OCI-LY3 (cell line): ENCODE measurements around the gene CHRNA7.

Experiments used
- EZH2phosphoT487 ChIP-seq: fragments of 200-600 bp; shearing (Covaris generic); IDR thresholded peaks from 2 replicates; pipeline ENCODE4 v1.6.1; 2018; ENCODE audit warnings: antibody characterized with exemption, mixed run types, low read depth
- TF ChIP-seq, protein P1 (sequence below): fragments of 200-600, 300-600 bp; sonication (generic); IDR thresholded peaks from 2 replicates; pipeline ENCODE4 v1.5.1; 2014; ENCODE audit warnings: antibody characterized with exemption, low read length, low read depth

DNA sequence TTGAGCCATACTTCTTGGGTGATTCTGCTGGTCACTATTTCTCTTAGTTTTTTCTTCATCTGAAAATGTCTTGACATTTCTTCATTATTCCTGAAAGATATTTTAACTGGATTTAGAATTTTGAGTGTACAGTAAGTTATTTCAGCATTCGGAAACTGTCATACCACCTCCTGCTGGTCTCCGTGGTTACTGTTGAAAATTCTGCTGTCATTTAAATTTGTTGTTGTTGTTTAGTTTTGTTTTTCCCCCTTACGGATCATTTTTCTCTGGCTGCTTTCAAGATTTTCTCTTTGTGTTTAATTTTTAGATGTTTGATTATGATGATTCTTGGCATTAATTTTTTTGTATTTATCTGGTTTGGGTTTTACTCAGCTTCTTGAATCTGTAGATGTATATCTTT, 100.5 kb downstream of the CHRNA7 start:
- TF ChIP-seq, protein P1, sequence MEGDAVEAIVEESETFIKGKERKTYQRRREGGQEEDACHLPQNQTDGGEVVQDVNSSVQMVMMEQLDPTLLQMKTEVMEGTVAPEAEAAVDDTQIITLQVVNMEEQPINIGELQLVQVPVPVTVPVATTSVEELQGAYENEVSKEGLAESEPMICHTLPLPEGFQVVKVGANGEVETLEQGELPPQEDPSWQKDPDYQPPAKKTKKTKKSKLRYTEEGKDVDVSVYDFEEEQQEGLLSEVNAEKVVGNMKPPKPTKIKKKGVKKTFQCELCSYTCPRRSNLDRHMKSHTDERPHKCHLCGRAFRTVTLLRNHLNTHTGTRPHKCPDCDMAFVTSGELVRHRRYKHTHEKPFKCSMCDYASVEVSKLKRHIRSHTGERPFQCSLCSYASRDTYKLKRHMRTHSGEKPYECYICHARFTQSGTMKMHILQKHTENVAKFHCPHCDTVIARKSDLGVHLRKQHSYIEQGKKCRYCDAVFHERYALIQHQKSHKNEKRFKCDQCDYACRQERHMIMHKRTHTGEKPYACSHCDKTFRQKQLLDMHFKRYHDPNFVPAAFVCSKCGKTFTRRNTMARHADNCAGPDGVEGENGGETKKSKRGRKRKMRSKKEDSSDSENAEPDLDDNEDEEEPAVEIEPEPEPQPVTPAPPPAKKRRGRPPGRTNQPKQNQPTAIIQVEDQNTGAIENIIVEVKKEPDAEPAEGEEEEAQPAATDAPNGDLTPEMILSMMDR = 0 out of 2 replicates have a peak, but pooled peaks have one; percentile 12
- TF ChIP-seq EZH2phosphoT487 = no peak
